ENCODE measurements around the gene SACS.
"Not testable (repeated sequence)": the region's sequence is repeated elsewhere in the genome, so short reads cannot be mapped to it uniquely, and the experiment has no call there.

Gene SACS

GRCh38 chr13:23445794-23446193 is 12.3 kb upstream of the SACS start:
- H3K4me3 ChIP-seq (ENCODE audit: low read depth, low read length): no peak overlapping the region
- in situ Hi-C loops (cut with HindIII; ENCODE audit: low sequenced_read_pairs): no loop called here
- no peak for DNase-seq (ENCODE audit: low read depth, low spot score)
- TF ChIP-seq, protein P1, sequence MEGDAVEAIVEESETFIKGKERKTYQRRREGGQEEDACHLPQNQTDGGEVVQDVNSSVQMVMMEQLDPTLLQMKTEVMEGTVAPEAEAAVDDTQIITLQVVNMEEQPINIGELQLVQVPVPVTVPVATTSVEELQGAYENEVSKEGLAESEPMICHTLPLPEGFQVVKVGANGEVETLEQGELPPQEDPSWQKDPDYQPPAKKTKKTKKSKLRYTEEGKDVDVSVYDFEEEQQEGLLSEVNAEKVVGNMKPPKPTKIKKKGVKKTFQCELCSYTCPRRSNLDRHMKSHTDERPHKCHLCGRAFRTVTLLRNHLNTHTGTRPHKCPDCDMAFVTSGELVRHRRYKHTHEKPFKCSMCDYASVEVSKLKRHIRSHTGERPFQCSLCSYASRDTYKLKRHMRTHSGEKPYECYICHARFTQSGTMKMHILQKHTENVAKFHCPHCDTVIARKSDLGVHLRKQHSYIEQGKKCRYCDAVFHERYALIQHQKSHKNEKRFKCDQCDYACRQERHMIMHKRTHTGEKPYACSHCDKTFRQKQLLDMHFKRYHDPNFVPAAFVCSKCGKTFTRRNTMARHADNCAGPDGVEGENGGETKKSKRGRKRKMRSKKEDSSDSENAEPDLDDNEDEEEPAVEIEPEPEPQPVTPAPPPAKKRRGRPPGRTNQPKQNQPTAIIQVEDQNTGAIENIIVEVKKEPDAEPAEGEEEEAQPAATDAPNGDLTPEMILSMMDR (IDR thresholded peaks at IDR 0.05; ENCODE audit: low read depth, low read length): no peak

DNA sequence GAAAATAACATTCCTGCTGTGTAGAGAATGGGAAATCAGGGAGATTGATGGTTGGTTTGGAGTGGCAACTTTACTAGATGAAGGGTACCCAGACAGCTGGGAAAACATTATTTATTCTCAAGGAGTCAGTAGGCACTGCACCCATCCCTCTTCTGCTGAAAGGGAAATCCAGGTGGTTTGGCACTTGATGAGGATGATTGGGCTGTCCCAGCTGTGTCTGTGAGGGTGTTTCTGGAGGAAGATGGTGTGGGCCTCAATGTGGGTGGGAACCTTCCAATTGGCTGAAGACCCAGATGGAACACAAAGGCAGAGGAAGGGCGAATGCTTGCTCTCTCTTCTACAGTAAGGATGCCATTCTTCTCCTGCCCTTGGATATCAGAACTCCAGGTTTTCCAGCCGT is 10.4 kb upstream of the SACS start:
- in situ Hi-C loops (cut with HindIII; ENCODE audit: low sequenced_read_pairs): no loop called here
- DNase-seq (ENCODE audit: low read depth, low spot score): no peak
- TF ChIP-seq, protein P1 (IDR thresholded peaks at IDR 0.05; ENCODE audit: low read depth, low read length): no peak
- H3K4me3 ChIP-seq (ENCODE audit: low read depth, low read length): no peak overlapping the region

DNA sequence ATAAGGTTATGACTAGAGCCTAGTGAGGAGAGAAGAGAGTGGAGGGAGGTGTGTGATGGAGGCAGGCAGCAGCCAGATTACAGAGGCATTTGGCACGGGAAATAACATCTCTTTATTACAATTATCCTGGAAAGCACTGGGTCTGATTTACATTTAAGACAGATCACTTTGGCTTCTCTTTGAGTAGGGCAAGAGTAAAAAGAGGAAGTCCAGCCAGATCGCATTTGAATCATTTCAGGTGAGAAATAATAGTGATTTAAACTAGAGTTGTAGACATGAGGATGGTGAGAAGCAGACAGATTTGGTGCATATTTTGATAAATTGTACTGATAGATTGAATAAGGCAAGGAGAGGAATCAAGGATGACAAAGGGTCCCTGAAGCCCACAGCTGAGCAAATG is 9.6 kb upstream of the SACS start:
- H3K4me3 ChIP-seq (ENCODE audit: low read depth, low read length): no peak overlapping the region
- no peak for DNase-seq (ENCODE audit: low read depth, low spot score)
- in situ Hi-C loops (cut with HindIII; ENCODE audit: low sequenced_read_pairs): no loop called here
- TF ChIP-seq, protein P1 (IDR thresholded peaks at IDR 0.05; ENCODE audit: low read depth, low read length): no peak

- H3K4me3 ChIP-seq (ENCODE audit: low read depth, low read length): no peak overlapping the region
- no peak for DNase-seq (ENCODE audit: low read depth, low spot score)
- in situ Hi-C loops (cut with HindIII; ENCODE audit: low sequenced_read_pairs): no loop called here
- TF ChIP-seq, protein P1 (IDR thresholded peaks at IDR 0.05; ENCODE audit: low read depth, low read length): no peak
Measured at GRCh38 chr13:23440821-23441618, 7.5 kb upstream of the SACS start.

- H3K4me3 ChIP-seq (ENCODE audit: low read depth, low read length); in situ Hi-C loops (cut with HindIII; ENCODE audit: low sequenced_read_pairs); DNase-seq (ENCODE audit: low read depth, low spot score): not testable (repeated sequence)
Measured at GRCh38 chr13:23440324-23440723, 6.8 kb upstream of the SACS start.

GRCh38 chr13:23437916-23438315 is 4.4 kb upstream of the SACS start:
- no peak for DNase-seq (ENCODE audit: low read depth, low spot score)
- H3K4me3 ChIP-seq (ENCODE audit: low read depth, low read length): no peak overlapping the region
- TF ChIP-seq, protein P1 (IDR thresholded peaks at IDR 0.05; ENCODE audit: low read depth, low read length): no peak
- in situ Hi-C loops (cut with HindIII; ENCODE audit: low sequenced_read_pairs): no loop called here

DNA sequence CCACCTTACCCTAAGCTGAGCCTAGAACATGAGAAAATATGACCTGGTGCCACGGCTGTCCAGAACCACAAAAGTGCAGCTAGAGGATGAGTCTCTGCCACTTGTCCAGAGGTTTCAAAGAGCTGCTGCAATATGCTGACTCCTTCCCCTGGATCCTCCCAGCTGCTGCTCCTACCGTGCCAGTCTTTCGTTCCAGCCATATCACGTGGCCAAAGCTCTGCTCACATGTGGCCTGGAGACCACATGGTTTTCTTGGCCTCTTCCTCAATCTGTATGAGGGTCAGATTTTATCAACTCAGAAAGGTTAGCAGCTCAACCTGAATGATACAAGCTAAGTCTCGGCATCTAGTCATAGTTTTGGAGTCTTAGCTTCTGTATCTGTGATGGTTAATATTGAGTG is 3.2 kb upstream of the SACS start:
- DNase-seq (ENCODE audit: low read depth, low spot score): no peak
- TF ChIP-seq, protein P1 (IDR thresholded peaks at IDR 0.05; ENCODE audit: low read depth, low read length): no peak
- H3K4me3 ChIP-seq (ENCODE audit: low read depth, low read length): no peak overlapping the region
- in situ Hi-C loops (cut with HindIII; ENCODE audit: low sequenced_read_pairs): no loop called here

All from astrocyte of the spinal cord (primary cell).